ENCODE results near the gene TFDP2. TPM values are rescaled to one million over a fixed set of nuclear protein-coding genes. Genes with fewer than 3 reads are reported as not detected.
A peak's percentile ranks its signal among the peaks of the same experiment; 100 is the strongest.

TFDP2 gene
- total RNA-seq, 1 experiment from 2014 or later = 55.4 TPM

DNA sequence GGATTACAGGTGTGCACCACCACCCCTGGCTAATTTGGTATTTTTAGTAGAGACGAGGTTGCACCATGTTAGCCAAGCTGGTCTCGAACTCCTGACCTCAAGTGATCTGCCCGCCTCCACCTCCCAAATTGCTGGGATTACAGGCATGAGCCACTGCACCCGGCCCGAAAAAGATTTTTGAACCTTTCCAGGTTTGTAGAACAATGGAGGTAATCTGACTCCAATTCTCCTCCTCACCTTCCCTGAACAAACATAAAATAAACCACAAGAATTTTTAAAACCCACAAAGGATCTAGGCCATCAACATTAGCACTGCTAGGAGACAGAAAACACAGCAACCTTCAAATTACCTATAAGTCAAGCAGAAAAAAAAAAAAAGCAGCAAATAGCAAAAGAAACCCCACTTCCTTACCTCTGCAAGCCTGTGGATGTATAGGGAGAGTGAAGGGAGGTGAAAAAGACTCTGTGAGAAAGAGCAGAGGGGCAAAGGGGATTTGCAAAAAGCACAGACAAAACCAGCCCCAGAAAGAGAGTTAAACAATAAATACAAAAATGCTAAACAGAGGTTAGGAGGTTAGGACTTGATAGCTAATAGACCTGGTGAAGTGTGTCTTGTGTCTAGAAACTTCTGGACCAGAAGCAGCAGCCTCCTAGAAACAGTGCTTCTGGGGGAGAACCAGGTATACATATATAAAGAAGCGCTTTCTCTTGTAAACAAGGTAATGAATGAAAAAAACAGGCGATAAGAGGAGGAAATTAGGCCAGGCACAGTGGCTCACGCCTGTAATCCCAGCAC is 32.1 kb downstream of the TFDP2 start:
- no peak overlapping the region for H2AFZ ChIP-seq (ENCODE audit: low read depth, low read length, poor library complexity, severe bottlenecking)
- peak; percentile 90 for ATAC-seq
- no peaks in the 10 kb centered on the region for H3K9me2 ChIP-seq (ENCODE audit: insufficient read depth)
- no peak overlapping the region for H3K4me3 ChIP-seq (replicated peaks in 1 of 2; ENCODE audit: low read depth in 1 of 2, low read length in 2 of 2)
- peak; percentile 48 for DNase-seq (ENCODE audit: low read depth, low spot score)
- H3K9ac ChIP-seq (ENCODE audit: low read length) = no peak overlapping the region
- POLR2A ChIA-PET = no interaction called here
- H4K20me1 ChIP-seq (ENCODE audit: insufficient read depth) = no peaks in the 10 kb centered on the region
- H3K27ac ChIP-seq (ENCODE audit: low read depth, low read length) = no peak overlapping the region
- H3K9me3 ChIP-seq (ENCODE audit: control insufficient read depth in 1 of 2, insufficient read depth in 1 of 2, low read depth in 1 of 2, low read length in 2 of 2) = no peaks in the 10 kb centered on the region
- H3K4me1 ChIP-seq (ENCODE audit: control insufficient read depth in 1 of 2, insufficient read depth in 2 of 2, low read length in 2 of 2) = peaks cover 21 to 23% of the 10 kb centered on the region in 2 experiments
- H3K36me3 ChIP-seq (ENCODE audit: control insufficient read depth in 1 of 2, insufficient read depth in 2 of 2, low read length in 2 of 2) = no peaks in the 10 kb centered on the region
- RAD21 ChIA-PET (ENCODE audit: low non-redundant PET in 1 of 2, low total read pairs in 2 of 2, uncharacterized antibody in 2 of 2, unreplicated experiment in 2 of 2) = no interaction called here
- peak overlapping the region; percentile 41 for H3K4me2 ChIP-seq (ENCODE audit: low read length)
- intact Hi-C loops (cut with micrococcal nuclease) = no loop called here
- TF ChIP-seq ZNF274 (IDR thresholded peaks at IDR 0.05; ENCODE audit: low read depth, low read length) (no peak), SP1 (IDR thresholded peaks at IDR 0.05; ENCODE audit: low read depth) (peak; percentile 37; the same call in 1 of the 2 replicates)
- no peaks in the 10 kb centered on the region for H3K27me3 ChIP-seq (ENCODE audit: insufficient read depth, low read length)
- no TSS peak for BruUV-seq (replicated peaks)
- H3K79me2 ChIP-seq (ENCODE audit: insufficient read depth, low read length) = no peaks in the 10 kb centered on the region
- CTCF ChIA-PET = interaction anchor here (1.7 kb wide), 1 partner anchor 9 kb away, joined by 5 read pairs; no protein-coding TSS in a partner anchor

DNA sequence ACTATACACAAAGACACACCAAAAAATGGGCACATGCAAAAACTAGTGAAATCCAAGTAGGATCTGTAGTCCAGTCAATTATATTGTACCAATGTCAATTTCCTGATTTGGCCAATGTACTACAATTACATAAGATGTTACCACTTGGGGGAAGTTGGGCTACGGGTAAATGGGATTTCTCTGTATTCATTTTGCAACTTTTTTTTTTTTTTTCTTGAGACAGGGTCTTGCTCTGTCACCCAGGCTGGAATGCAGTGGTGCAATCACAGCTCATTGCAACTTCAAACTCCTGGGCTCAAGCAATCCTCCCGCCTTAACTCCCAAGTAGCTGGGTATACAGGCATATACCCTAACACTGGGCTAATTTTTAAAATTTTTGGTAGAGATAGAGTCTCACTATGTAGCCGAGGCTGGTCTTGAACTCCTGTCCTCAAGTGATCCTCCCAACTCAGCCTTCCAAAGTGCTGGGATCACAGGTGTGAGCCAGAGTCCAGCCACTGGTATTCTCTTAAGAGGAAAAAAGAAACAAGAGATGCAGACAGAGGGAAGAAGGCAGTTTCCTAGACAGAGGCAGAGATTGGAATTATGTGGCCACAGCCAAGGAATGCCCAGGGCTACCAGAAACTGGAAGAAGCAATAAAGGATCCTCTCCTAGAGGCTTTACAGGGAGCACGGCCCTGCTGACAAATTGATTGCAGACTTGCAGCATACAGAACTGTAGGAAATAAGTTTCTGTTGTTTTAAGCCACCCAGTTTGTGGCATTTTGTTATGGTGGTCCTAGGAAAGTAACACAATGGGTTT is 33.3 kb downstream of the TFDP2 start:
- H3K4me2 ChIP-seq (ENCODE audit: low read length) = peak overlapping the region; percentile 41; the same call in 1 of the 2 replicates
- POLR2A ChIA-PET = no interaction called here
- H4K20me1 ChIP-seq (ENCODE audit: insufficient read depth) = no peaks in the 10 kb centered on the region
- TF ChIP-seq, protein P1, sequence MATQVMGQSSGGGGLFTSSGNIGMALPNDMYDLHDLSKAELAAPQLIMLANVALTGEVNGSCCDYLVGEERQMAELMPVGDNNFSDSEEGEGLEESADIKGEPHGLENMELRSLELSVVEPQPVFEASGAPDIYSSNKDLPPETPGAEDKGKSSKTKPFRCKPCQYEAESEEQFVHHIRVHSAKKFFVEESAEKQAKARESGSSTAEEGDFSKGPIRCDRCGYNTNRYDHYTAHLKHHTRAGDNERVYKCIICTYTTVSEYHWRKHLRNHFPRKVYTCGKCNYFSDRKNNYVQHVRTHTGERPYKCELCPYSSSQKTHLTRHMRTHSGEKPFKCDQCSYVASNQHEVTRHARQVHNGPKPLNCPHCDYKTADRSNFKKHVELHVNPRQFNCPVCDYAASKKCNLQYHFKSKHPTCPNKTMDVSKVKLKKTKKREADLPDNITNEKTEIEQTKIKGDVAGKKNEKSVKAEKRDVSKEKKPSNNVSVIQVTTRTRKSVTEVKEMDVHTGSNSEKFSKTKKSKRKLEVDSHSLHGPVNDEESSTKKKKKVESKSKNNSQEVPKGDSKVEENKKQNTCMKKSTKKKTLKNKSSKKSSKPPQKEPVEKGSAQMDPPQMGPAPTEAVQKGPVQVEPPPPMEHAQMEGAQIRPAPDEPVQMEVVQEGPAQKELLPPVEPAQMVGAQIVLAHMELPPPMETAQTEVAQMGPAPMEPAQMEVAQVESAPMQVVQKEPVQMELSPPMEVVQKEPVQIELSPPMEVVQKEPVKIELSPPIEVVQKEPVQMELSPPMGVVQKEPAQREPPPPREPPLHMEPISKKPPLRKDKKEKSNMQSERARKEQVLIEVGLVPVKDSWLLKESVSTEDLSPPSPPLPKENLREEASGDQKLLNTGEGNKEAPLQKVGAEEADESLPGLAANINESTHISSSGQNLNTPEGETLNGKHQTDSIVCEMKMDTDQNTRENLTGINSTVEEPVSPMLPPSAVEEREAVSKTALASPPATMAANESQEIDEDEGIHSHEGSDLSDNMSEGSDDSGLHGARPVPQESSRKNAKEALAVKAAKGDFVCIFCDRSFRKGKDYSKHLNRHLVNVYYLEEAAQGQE (IDR thresholded peaks at IDR 0.05; ENCODE audit: low read depth) = no peak
- no peak for TF ChIP-seq SIN3A (IDR thresholded peaks at IDR 0.05; ENCODE audit: low read depth)
- no peak for TF ChIP-seq CEBPB (IDR thresholded peaks at IDR 0.05; ENCODE audit: low read depth)
- TF ChIP-seq FOSL1 (IDR thresholded peaks at IDR 0.05; ENCODE audit: low read depth) = no peak
- TF ChIP-seq JUND (IDR thresholded peaks at IDR 0.05) = no peak
- no peak for TF ChIP-seq ZNF274 (IDR thresholded peaks at IDR 0.05; ENCODE audit: low read depth, low read length)
- TF ChIP-seq, protein P2, sequence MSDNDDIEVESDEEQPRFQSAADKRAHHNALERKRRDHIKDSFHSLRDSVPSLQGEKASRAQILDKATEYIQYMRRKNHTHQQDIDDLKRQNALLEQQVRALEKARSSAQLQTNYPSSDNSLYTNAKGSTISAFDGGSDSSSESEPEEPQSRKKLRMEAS (IDR thresholded peaks at IDR 0.05) = no peak
- TF ChIP-seq, protein P3, sequence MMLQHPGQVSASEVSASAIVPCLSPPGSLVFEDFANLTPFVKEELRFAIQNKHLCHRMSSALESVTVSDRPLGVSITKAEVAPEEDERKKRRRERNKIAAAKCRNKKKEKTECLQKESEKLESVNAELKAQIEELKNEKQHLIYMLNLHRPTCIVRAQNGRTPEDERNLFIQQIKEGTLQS (IDR thresholded peaks at IDR 0.05) = no peak
- TF ChIP-seq YY1 (IDR thresholded peaks at IDR 0.05; ENCODE audit: extremely low read depth, insufficient replicate concordance, low read depth, low read length) = no peak
- no peak for TF ChIP-seq ELF1 (IDR thresholded peaks at IDR 0.05; ENCODE audit: borderline replicate concordance, low read depth)
- TF ChIP-seq TCF7L2 (IDR thresholded peaks at IDR 0.05; ENCODE audit: borderline replicate concordance, extremely low read depth, insufficient read depth, insufficient read length) = no peak
- TF ChIP-seq EZH2phosphoT487 (IDR thresholded peaks at IDR 0.05; ENCODE audit: borderline replicate concordance) = no peak
- TF ChIP-seq SRF (IDR thresholded peaks at IDR 0.05; ENCODE audit: low read depth) = no peak
- TF ChIP-seq EZH2 (IDR thresholded peaks at IDR 0.05) = no peak

More for the DNA sequence above, 33.3 kb downstream of the TFDP2 start:
- ChIA-PET RAD21 (ENCODE audit: low non-redundant PET in 1 of 2, low total read pairs in 2 of 2, uncharacterized antibody in 2 of 2, unreplicated experiment in 2 of 2) (no interaction called here), CTCF (no interaction called here)
- ATAC-seq (no peak), DNase-seq (ENCODE audit: low read depth, low spot score) (no peak)
- Histone ChIP-seq H3K9me3 (ENCODE audit: control insufficient read depth in 1 of 2, insufficient read depth in 1 of 2, low read depth in 1 of 2, low read length in 2 of 2) (no peaks in the 10 kb centered on the region), H3K4me1 (ENCODE audit: control insufficient read depth in 1 of 2, insufficient read depth in 2 of 2, low read length in 2 of 2) (peaks cover 21 to 23% of the 10 kb centered on the region in 2 experiments), H3K27me3 (ENCODE audit: insufficient read depth, low read length) (no peaks in the 10 kb centered on the region), H3K9me2 (ENCODE audit: insufficient read depth) (no peaks in the 10 kb centered on the region), H3K36me3 (ENCODE audit: control insufficient read depth in 1 of 2, insufficient read depth in 2 of 2, low read length in 2 of 2) (no peaks in the 10 kb centered on the region), H3K9ac (ENCODE audit: low read length) (no peak overlapping the region), H3K4me3 (replicated peaks in 1 of 2; ENCODE audit: low read depth in 1 of 2, low read length in 2 of 2) (no peak overlapping the region), H3K79me2 (ENCODE audit: insufficient read depth, low read length) (no peaks in the 10 kb centered on the region), H3K27ac (ENCODE audit: low read depth, low read length) (no peak overlapping the region), H2AFZ (ENCODE audit: low read depth, low read length, poor library complexity, severe bottlenecking) (no peak overlapping the region)
- no TSS peak for BruUV-seq (replicated peaks)
- intact Hi-C loops (cut with micrococcal nuclease) = no loop called here

Data from HCT116 (cell line).